Liver (tissue), 9 donors: Measurements from ENCODE around the gene KSR2. TPM values are rescaled to one million over a fixed set of nuclear protein-coding genes. Genes with fewer than 3 reads are reported as not detected.
"Not testable (repeated sequence)": the region's sequence is repeated elsewhere in the genome, so short reads cannot be mapped to it uniquely, and the experiment has no call there.

ENCODE experiments used
- DNase-seq: peaks from one replicate; pipeline ENCODE4 v3.0.0-alpha.2; 2017; ENCODE audit warnings: low spot score
- H3K27ac ChIP-seq, 2 donors: one replicate each; pipeline ENCODE4 v1.7.0; 2013; ENCODE audit warnings: inconsistent platforms in 2 of 2, low read length in 2 of 2, control low read depth in 1 of 2, low read depth in 1 of 2, mild to moderate bottlenecking in 1 of 2
- H3K27me3 ChIP-seq, 4 donors: one replicate each; pipeline versions ENCODE4 v1.6.1 to v1.7.0; 2013; ENCODE audit warnings: low read length in 3 of 4, inconsistent platforms in 1 of 4, mild to moderate bottlenecking in 1 of 4, moderate library complexity in 1 of 4; ENCODE audit not compliant: control insufficient read depth in 4 of 4, insufficient read depth in 4 of 4
- H3K36me3 ChIP-seq, 4 donors: one replicate each; pipeline versions ENCODE4 v1.6.1 to v1.7.0; 2013; ENCODE audit warnings: low read length in 3 of 4, mild to moderate bottlenecking in 3 of 4, low read depth in 1 of 4, moderate library complexity in 1 of 4; ENCODE audit not compliant: control insufficient read depth in 4 of 4, insufficient read depth in 3 of 4
- H3K4me1 ChIP-seq, 4 donors: one replicate each; pipeline versions ENCODE4 v1.6.1 to v1.7.0; 2013; ENCODE audit warnings: low read length in 3 of 4, mild to moderate bottlenecking in 3 of 4, moderate library complexity in 1 of 4; ENCODE audit not compliant: control insufficient read depth in 4 of 4, insufficient read depth in 4 of 4
- H3K4me3 ChIP-seq, 3 donors: one replicate each; pipeline versions ENCODE4 v1.6.1 to v1.7.0; 2013; ENCODE audit warnings: low read length in 3 of 3, control low read depth in 1 of 3, low read depth in 1 of 3, mild to moderate bottlenecking in 1 of 3
- H3K9ac ChIP-seq, 2 donors: one replicate each; pipeline ENCODE4 v1.7.0; 2013; ENCODE audit warnings: low read length in 2 of 2, mild to moderate bottlenecking in 2 of 2, moderate library complexity in 2 of 2, control low read depth in 1 of 2, low read depth in 1 of 2
- H3K9me3 ChIP-seq, 4 donors: one replicate each; pipeline versions ENCODE4 v1.6.1 to v1.7.0; 2013; ENCODE audit warnings: low read length in 3 of 4; ENCODE audit not compliant: control insufficient read depth in 4 of 4
- ATF3 ChIP-seq: IDR thresholded peaks from 2 replicates; pipeline ENCODE4 v1.6.1; 2016; ENCODE audit warnings: antibody characterized with exemption
- CTCF ChIP-seq: fragments of 150-350 bp; IDR thresholded peaks from 2 replicates; pipeline ENCODE4 v1.5.1; 2017; ENCODE audit warnings: improper control_type of control experiment, low read depth, low read length; ENCODE audit not compliant: missing input control
- EGR1 ChIP-seq, 2 donors: IDR thresholded peaks; 2 replicates each; pipeline ENCODE4 v1.6.1; 2016 to 2018; ENCODE audit warnings: antibody characterized with exemption in 2 of 2, low read depth in 2 of 2
- FOXA1 ChIP-seq: IDR thresholded peaks from 2 replicates; pipeline ENCODE4 v1.6.1; 2016; ENCODE audit warnings: antibody characterized with exemption
- FOXA2 ChIP-seq: IDR thresholded peaks from 2 replicates; pipeline ENCODE4 v1.6.1; 2016; ENCODE audit warnings: antibody characterized with exemption
- GABPA ChIP-seq, 2 donors: IDR thresholded peaks in 1 of 2; conservative IDR thresholded peaks in 1 of 2; 2 replicates each; pipeline ENCODE4 v1.6.1; 2016; ENCODE audit warnings: antibody characterized with exemption in 2 of 2, mild to moderate bottlenecking in 1 of 2, moderate library complexity in 1 of 2
- HNF4A ChIP-seq, 2 donors: conservative IDR thresholded peaks; 2 replicates each; pipeline ENCODE4 v1.6.1; 2016; ENCODE audit warnings: antibody characterized with exemption in 2 of 2, mild to moderate bottlenecking in 2 of 2
- HNF4G ChIP-seq: IDR thresholded peaks from 2 replicates; pipeline ENCODE4 v1.6.1; 2016; ENCODE audit warnings: antibody characterized with exemption
- JUND ChIP-seq, 2 donors: IDR thresholded peaks; 2 replicates each; pipeline ENCODE4 v1.6.1; 2016; ENCODE audit warnings: antibody characterized with exemption in 2 of 2
- MAX ChIP-seq: IDR thresholded peaks from 2 replicates; pipeline ENCODE4 v1.6.1; 2016; ENCODE audit warnings: antibody characterized with exemption
- NR2F2 ChIP-seq: IDR thresholded peaks from 2 replicates; pipeline ENCODE4 v1.6.1; 2016; ENCODE audit warnings: antibody characterized with exemption
- RAD21 ChIP-seq, 2 donors: IDR thresholded peaks; 2 replicates each; pipeline ENCODE4 v1.6.1; 2016; ENCODE audit warnings: antibody characterized with exemption in 2 of 2, mild to moderate bottlenecking in 2 of 2
- REST ChIP-seq: IDR thresholded peaks from 2 replicates; pipeline ENCODE4 v1.6.1; 2016; ENCODE audit warnings: antibody characterized with exemption, mild to moderate bottlenecking
- RXRA ChIP-seq, 2 donors: IDR thresholded peaks; 2 replicates each; pipeline ENCODE4 v1.6.1; 2017 to 2018; ENCODE audit warnings: antibody characterized with exemption in 2 of 2, mild to moderate bottlenecking in 1 of 2
- SP1 ChIP-seq: IDR thresholded peaks from 2 replicates; pipeline ENCODE4 v1.6.1; 2018; ENCODE audit warnings: antibody characterized with exemption, mild to moderate bottlenecking
- TAF1 ChIP-seq: conservative IDR thresholded peaks from 2 replicates; pipeline ENCODE4 v1.6.1; 2016; ENCODE audit warnings: antibody characterized with exemption, mild to moderate bottlenecking
- YY1 ChIP-seq: IDR thresholded peaks from 2 replicates; pipeline ENCODE4 v1.6.1; 2016; ENCODE audit warnings: antibody characterized with exemption, mild to moderate bottlenecking
- ZBTB33 ChIP-seq: IDR thresholded peaks from 2 replicates; pipeline ENCODE4 v1.6.1; 2016; ENCODE audit warnings: antibody characterized with exemption
- WGBS: extraction: QIAGEN DNeasy Blood & Tissue Kit; methylation state at CpG from one replicate; pipeline ENCODE4 v1.1.7; 2013; 5-methylcytosine and 5-hydroxymethylcytosine counted together
- polyA plus RNA-seq, 2 donors: library from polyadenylated mRNA; stranded (reverse) in 1 of 2; unstranded in 1 of 2; fragments of 200-250 nt in 1 of 2; fragments of >200 nt in 1 of 2; fragmentation: Nextera tagmentation in 1 of 2; extraction: Ambion mirVana in 1 of 2; gene quantifications; one replicate each; pipeline versions ENCODE4 v1.2.1 to v1.2.3, GENCODE V29; 2013 to 2015
- total RNA-seq, 2 donors: library from RNA; depleted of rRNA; stranded (reverse); fragments of >200 nt; gene quantifications; one replicate each; pipeline ENCODE4 v1.2.3, GENCODE V29; 2014
- donor health status: healthy.
- donor health status: healthy.
- donor health status: healthy.
- donor health status: healthy.
- donor health status: healthy.

KSR2 gene
- total and polyA plus RNA-seq, 4 donors = under 0.01 to 0.02 (median under 0.01) TPM; not detected in 1

GRCh38 chr12:117733549-117733805 lies 235.3 kb downstream of the KSR2 start:
- no peaks in the 10 kb centered on the region for H3K9me3 ChIP-seq
- H3K36me3 ChIP-seq = no peaks in the 10 kb centered on the region
- no peak overlapping the region for H3K9ac ChIP-seq
- no peak overlapping the region for H3K27ac ChIP-seq
- 74% methylated on average over 1 of the region's 1 CpG for WGBS
- peaks cover 0 to 2% (median 0%) of the 10 kb centered on the region in 4 donors for H3K27me3 ChIP-seq
- no peaks in the 10 kb centered on the region for H3K4me1 ChIP-seq
- DNase-seq = no peak
- no peak for TF ChIP-seq ZBTB33
- TF ChIP-seq YY1 = no peak
- no peak overlapping the region for H3K4me3 ChIP-seq

GRCh38 chr12:117732761-117733548 lies 235.8 kb downstream of the KSR2 start:
- Histone ChIP-seq H3K4me1 (no peaks in the 10 kb centered on the region), H3K4me3 (no peak overlapping the region), H3K27me3 (peaks cover 0 to 2% (median 0%) of the 10 kb centered on the region in 4 donors), H3K27ac (no peak overlapping the region), H3K36me3 (no peaks in the 10 kb centered on the region), H3K9ac (no peak overlapping the region), H3K9me3 (no peaks in the 10 kb centered on the region)
- 88% methylated on average over 13 of the region's 13 CpGs for WGBS
- no peak for TF ChIP-seq TAF1
- TF ChIP-seq JUND (IDR thresholded peaks at IDR 0.05) = no peak
- TF ChIP-seq CTCF = no peak
- TF ChIP-seq MAX = no peak
- TF ChIP-seq HNF4A (conservative IDR thresholded peaks at IDR 0.05) = no peak
- no peak for TF ChIP-seq NR2F2
- TF ChIP-seq REST = no peak
- no peak for TF ChIP-seq RXRA (IDR thresholded peaks at IDR 0.05)
- TF ChIP-seq FOXA2 = no peak
- TF ChIP-seq YY1 = no peak
- no peak for TF ChIP-seq RAD21 (IDR thresholded peaks at IDR 0.05)
- TF ChIP-seq SP1 = no peak
- no peak for TF ChIP-seq HNF4G
- no peak for TF ChIP-seq GABPA (IDR thresholded peaks at IDR 0.05 in 1 of 2, conservative IDR thresholded peaks at IDR 0.05 in 1 of 2)
- TF ChIP-seq ZBTB33 = no peak
- no peak for TF ChIP-seq ATF3
- TF ChIP-seq FOXA1 = no peak
- TF ChIP-seq EGR1 (IDR thresholded peaks at IDR 0.05; ENCODE audit: low read depth in 2 of 2) = no peak
- DNase-seq = no peak

GRCh38 chr12:117731131-117731530 lies 237.7 kb downstream of the KSR2 start:
- H3K9ac ChIP-seq, H3K36me3 ChIP-seq, H3K27ac ChIP-seq, H3K4me1 ChIP-seq, H3K9me3 ChIP-seq, H3K4me3 ChIP-seq, H3K27me3 ChIP-seq, DNase-seq: not testable (repeated sequence)
- 95% methylated on average over 32 of the region's 32 CpGs for WGBS
